ENCODE results near the gene NDUFA8.

The NDUFA8 gene

DNA sequence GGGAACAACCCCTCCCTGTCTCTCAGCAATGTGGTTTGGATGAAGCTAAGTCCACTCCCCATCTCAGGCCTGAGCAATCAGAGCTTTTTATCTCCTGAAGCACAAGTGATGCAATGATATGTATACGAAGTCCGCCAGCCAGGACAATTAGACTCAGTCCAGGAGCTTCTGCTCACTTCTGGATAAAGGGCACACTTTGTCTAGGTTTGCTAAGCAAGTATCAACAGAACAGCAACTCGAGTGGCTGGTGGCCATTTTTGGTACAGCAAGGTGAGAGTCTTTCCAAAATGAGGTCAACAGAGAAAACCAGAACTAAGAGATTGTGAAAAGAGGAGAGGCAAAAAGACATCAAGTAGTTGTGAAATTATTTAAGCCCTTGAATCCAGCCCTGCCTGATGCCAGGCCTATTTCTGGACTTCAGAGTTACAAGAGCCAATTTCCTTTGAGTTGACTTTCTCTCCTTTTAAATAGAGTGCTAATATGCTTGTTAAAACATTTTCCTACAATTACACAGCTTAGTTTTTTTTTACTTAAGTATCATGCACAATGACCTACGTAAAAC is 8.2 kb downstream of the NDUFA8 start:
- no peaks in the 10 kb centered on the region for H3K27me3 ChIP-seq (ENCODE audit: control insufficient read depth, insufficient read depth, low read length)
- H3K36me3 ChIP-seq (ENCODE audit: insufficient read depth, low read length): peaks cover 17% of the 10 kb centered on the region
- H3K9ac ChIP-seq (ENCODE audit: low read depth, low read length): no peak overlapping the region
- H3K9me3 ChIP-seq (replicated peaks; ENCODE audit: low read length): no peaks in the 10 kb centered on the region
- H3K4me3 ChIP-seq (ENCODE audit: low read length): no peak overlapping the region
- no peak overlapping the region for H3K4me2 ChIP-seq (ENCODE audit: low read length)
- no peaks in the 10 kb centered on the region for H3K4me1 ChIP-seq (ENCODE audit: control insufficient read depth, insufficient read depth, low read length)

DNA sequence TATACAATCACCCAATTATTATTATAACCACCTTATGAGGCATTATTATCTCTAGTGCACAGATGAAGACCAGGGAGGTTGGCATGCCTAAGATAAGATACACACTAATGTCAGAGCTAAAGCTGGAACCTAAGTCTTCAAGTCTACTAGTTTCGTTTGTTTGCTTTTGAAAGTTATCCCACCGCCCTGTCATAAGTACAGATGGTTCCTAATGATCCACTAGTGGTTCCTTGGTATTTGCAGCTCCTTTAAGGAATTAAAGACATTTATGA is 14.1 kb downstream of the NDUFA8 start:
- Histone ChIP-seq H3K4me1 (ENCODE audit: control insufficient read depth, insufficient read depth, low read length) (no peaks in the 10 kb centered on the region), H3K4me2 (ENCODE audit: low read length) (no peak overlapping the region), H3K9me3 (replicated peaks; ENCODE audit: low read length) (no peaks in the 10 kb centered on the region), H3K4me3 (ENCODE audit: low read length) (no peak overlapping the region), H3K36me3 (ENCODE audit: insufficient read depth, low read length) (peaks cover 34% of the 10 kb centered on the region), H3K9ac (ENCODE audit: low read depth, low read length) (no peak overlapping the region), H3K27me3 (ENCODE audit: control insufficient read depth, insufficient read depth, low read length) (no peaks in the 10 kb centered on the region)

DNA sequence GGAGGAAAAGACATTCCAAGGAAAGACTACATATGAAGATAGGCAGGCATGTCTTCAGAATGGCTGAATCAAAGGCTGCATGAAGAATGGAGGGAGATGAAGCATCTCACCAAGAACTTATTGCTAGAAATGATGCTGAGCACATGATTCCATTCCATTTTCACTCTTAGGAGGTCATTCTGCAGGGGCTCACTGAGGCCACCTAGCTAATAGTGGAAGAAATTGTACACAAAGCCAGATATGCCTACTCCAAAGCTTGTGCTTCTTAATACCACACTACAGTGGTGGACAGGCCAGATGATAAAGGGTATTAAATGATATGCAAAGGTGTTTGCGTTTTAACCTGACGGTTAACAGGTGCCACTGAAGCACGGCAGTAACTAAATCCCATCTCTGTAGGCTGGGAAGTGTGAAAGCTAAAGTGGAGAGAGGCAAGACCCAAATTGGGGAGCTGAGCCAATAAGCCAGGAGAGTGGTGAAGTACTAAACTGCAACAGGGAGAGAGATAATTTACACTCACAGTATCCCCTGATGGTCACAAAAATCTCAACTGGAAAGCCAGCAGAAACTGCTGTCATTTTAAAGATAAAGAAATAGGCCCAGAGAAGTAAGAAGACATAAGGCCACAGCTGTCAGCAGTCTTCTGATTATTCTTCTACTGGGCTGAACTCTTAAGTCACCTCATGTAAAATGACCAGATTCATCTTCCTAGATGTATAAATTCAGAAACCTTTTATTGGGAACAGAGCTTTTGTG is 14.6 kb downstream of the NDUFA8 start:
- Histone ChIP-seq H3K36me3 (ENCODE audit: insufficient read depth, low read length) (peaks cover 34% of the 10 kb centered on the region), H3K9me3 (replicated peaks; ENCODE audit: low read length) (no peaks in the 10 kb centered on the region), H3K4me2 (ENCODE audit: low read length) (no peak overlapping the region), H3K4me1 (ENCODE audit: control insufficient read depth, insufficient read depth, low read length) (no peaks in the 10 kb centered on the region), H3K27me3 (ENCODE audit: control insufficient read depth, insufficient read depth, low read length) (no peaks in the 10 kb centered on the region), H3K9ac (ENCODE audit: low read depth, low read length) (no peak overlapping the region), H3K4me3 (ENCODE audit: low read length) (no peak overlapping the region)

DNA sequence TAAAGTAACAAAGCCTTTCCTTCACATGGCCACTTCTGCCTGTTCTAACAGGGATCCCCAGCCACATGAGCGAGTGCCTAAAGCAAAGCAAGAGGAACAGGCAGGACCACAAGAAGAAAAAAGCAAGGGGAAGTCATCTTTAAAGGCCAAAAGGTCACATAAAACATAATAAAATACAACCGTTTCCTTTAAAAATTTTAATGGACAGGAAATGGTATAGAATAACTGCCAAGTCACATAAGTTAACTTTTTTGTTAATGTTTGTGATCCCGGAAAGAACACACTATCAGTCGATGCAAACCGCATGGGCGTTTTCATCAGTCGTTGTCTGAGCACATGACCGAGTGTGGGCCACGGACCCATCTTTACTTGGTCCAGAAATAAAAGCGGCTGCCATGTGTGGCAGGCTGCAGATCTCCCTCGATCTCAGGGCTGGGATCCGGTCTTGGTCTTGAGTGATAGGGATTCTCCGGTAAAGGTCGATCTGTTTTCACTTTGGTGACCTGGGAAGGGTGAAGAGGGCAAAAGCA is 15.6 kb downstream of the NDUFA8 start:
- Histone ChIP-seq H3K4me3 (ENCODE audit: low read length) (no peak overlapping the region), H3K4me1 (ENCODE audit: control insufficient read depth, insufficient read depth, low read length) (no peaks in the 10 kb centered on the region), H3K4me2 (ENCODE audit: low read length) (no peak overlapping the region), H3K9ac (ENCODE audit: low read depth, low read length) (no peak overlapping the region), H3K9me3 (replicated peaks; ENCODE audit: low read length) (no peaks in the 10 kb centered on the region), H3K27me3 (ENCODE audit: control insufficient read depth, insufficient read depth, low read length) (no peaks in the 10 kb centered on the region), H3K36me3 (ENCODE audit: insufficient read depth, low read length) (peaks cover 34% of the 10 kb centered on the region)

DNA sequence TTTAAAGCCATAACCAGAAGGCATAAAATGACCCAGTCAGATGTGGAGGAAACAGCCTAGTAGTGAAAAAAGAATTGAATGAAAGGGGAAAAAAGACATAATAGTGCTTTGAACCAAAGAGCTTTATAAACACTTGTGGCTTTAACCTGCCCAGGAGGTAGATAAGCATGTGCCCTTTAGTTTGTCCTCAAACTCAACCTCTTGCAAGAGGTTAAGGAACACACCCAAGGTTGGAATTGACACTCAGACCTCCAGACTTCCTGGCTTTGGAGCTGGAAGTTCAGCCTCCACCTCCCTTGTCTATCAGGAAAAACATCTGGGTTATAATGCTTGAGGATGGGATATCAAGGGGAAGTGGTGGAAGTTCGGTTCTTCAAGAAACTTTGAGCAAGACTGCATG is 16.3 kb downstream of the NDUFA8 start:
- H3K36me3 ChIP-seq (ENCODE audit: insufficient read depth, low read length): peaks cover 31% of the 10 kb centered on the region
- H3K4me1 ChIP-seq (ENCODE audit: control insufficient read depth, insufficient read depth, low read length): no peaks in the 10 kb centered on the region
- no peaks in the 10 kb centered on the region for H3K9me3 ChIP-seq (replicated peaks; ENCODE audit: low read length)

DNA sequence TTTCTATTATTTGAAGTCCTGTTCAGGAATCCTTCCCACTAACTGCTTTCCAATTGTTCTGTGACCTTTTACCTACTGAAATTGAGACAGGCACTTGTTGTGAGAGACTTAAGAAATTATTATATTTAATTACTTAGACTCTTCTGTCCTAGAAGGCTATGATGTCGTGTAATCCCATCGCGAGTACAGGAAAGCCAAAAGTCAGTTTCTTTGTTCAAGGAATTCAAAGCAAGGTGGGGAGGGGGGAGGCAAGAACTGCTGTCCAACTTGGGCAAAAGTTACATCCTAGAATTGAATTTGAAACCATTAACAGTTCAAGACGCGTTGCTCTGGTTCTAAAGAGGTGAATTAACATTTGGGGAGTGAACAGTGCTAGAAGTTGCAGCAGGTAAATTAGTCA is 17.9 kb downstream of the NDUFA8 start:
- H3K9me3 ChIP-seq (replicated peaks; ENCODE audit: low read length): no peaks in the 10 kb centered on the region
- H3K36me3 ChIP-seq (ENCODE audit: insufficient read depth, low read length): peaks cover 26% of the 10 kb centered on the region
- no peaks in the 10 kb centered on the region for H3K27me3 ChIP-seq (ENCODE audit: control insufficient read depth, insufficient read depth, low read length)
- H3K9ac ChIP-seq (ENCODE audit: low read depth, low read length): no peak overlapping the region
- H3K4me1 ChIP-seq (ENCODE audit: control insufficient read depth, insufficient read depth, low read length): no peaks in the 10 kb centered on the region
- no peak overlapping the region for H3K4me2 ChIP-seq (ENCODE audit: low read length)
- no peak overlapping the region for H3K4me3 ChIP-seq (ENCODE audit: low read length)

More for the DNA sequence above, 16.3 kb downstream of the NDUFA8 start:
- Histone ChIP-seq H3K4me3 (ENCODE audit: low read length) (no peak overlapping the region), H3K9ac (ENCODE audit: low read depth, low read length) (no peak overlapping the region), H3K27me3 (ENCODE audit: control insufficient read depth, insufficient read depth, low read length) (no peaks in the 10 kb centered on the region), H3K4me2 (ENCODE audit: low read length) (no peak overlapping the region)

DNA sequence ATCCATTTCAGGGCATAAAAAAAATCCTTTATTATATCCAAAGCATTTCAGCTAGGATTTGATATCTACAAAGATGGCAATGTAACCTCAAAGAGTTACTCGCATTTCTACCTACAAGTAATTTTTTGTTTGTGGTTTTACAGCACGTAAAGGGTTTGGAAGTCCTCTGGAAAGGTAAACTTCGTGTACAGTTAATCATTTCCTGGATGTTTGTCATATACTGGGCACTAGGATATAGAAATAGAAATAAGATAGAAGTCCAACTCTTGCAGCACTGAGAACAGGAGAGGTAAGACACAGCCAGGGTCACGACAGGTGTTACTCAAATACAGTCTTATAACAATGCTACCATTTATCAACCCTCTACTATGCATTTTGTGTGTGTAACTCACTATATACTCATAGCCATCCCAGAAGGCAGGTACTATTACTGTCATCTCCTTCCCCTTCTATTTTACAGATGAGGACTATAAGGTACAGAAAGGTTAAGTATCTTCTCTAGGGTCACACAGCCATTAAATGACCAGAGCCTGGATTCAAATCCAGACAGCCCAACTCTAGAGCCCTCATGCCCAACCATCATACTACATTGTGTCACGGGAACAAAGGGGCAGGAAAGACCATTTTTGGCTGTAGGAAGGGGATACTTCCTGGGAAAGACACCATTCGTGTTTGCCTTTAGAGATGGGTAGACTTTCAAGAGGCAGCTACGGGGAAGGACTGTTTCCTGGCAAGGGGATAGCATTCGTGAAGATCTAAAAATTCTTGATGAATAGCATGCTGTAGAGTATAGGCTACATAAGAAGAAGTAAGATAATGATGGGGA is 19.0 kb downstream of the NDUFA8 start:
- no peaks in the 10 kb centered on the region for H3K9me3 ChIP-seq (replicated peaks; ENCODE audit: low read length)
- H3K4me3 ChIP-seq (ENCODE audit: low read length): no peak overlapping the region
- H3K36me3 ChIP-seq (ENCODE audit: insufficient read depth, low read length): peaks cover 25% of the 10 kb centered on the region
- H3K27me3 ChIP-seq (ENCODE audit: control insufficient read depth, insufficient read depth, low read length): no peaks in the 10 kb centered on the region
- no peak overlapping the region for H3K4me2 ChIP-seq (ENCODE audit: low read length)
- no peak overlapping the region for H3K9ac ChIP-seq (ENCODE audit: low read depth, low read length)
- no peaks in the 10 kb centered on the region for H3K4me1 ChIP-seq (ENCODE audit: control insufficient read depth, insufficient read depth, low read length)

DNA sequence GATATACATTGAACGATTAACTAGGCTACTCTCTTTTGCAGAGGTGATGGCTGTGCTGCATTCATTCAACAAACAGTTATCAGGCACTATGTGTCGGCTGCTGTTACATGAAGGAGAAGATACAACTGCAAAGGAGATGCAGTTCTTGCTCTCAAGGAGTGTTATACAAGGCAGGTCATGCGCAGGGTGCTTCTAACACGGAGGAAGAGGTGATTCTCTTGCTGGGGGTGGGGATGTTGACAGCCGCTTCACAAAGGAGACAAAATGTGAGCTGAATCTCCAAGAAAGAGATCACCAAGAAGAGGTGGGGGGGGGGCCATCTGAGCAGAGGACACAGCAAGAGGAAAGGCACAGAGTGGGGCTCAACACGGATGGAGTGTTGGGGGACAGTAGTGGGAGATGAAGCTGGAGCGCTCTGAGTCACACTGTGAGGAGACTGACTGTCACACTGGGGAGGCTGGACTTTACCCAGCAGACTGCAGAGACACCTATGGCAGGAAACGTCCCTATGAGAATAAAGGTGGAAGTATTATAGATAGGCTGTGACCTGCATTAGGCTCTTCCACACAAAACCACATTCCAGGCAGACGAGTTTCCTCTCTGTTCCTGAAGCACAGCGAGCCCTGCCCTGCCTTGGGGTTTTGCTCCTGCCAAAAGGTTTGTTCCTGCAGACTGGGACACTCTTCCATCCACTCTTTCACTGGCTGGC is 20.9 kb downstream of the NDUFA8 start:
- H3K9ac ChIP-seq (ENCODE audit: low read depth, low read length): no peak overlapping the region
- H3K4me2 ChIP-seq (ENCODE audit: low read length): no peak overlapping the region
- no peaks in the 10 kb centered on the region for H3K9me3 ChIP-seq (replicated peaks; ENCODE audit: low read length)
- H3K36me3 ChIP-seq (ENCODE audit: insufficient read depth, low read length): peaks cover 10% of the 10 kb centered on the region
- peaks cover 7% of the 10 kb centered on the region for H3K4me1 ChIP-seq (ENCODE audit: control insufficient read depth, insufficient read depth, low read length)
- no peaks in the 10 kb centered on the region for H3K27me3 ChIP-seq (ENCODE audit: control insufficient read depth, insufficient read depth, low read length)
- no peak overlapping the region for H3K4me3 ChIP-seq (ENCODE audit: low read length)

DNA sequence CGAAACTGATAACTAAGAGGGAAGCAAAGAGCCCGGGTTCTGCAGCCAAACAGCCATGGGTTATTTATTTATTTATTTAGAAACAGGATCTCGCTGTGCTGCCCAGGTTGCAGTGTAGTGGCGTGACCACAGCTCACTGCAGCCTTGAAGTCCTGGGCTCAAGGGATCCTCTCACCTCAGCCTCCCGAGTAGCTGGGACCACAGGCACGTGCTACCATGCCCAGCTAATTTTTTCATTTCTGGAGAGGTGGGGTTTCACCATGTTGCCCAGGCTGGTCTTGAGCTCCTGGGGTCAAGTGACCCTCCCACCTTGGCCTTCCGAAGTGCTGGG is 24.1 kb downstream of the NDUFA8 start:
- no peaks in the 10 kb centered on the region for H3K36me3 ChIP-seq (ENCODE audit: insufficient read depth, low read length)
- H3K9ac ChIP-seq (ENCODE audit: low read depth, low read length): no peak overlapping the region
- no peak overlapping the region for H3K4me2 ChIP-seq (ENCODE audit: low read length)
- peaks cover 8% of the 10 kb centered on the region for H3K27me3 ChIP-seq (ENCODE audit: control insufficient read depth, insufficient read depth, low read length)
- no peaks in the 10 kb centered on the region for H3K9me3 ChIP-seq (replicated peaks; ENCODE audit: low read length)
- H3K4me3 ChIP-seq (ENCODE audit: low read length): no peak overlapping the region
- H3K4me1 ChIP-seq (ENCODE audit: control insufficient read depth, insufficient read depth, low read length): peaks cover 7% of the 10 kb centered on the region

DNA sequence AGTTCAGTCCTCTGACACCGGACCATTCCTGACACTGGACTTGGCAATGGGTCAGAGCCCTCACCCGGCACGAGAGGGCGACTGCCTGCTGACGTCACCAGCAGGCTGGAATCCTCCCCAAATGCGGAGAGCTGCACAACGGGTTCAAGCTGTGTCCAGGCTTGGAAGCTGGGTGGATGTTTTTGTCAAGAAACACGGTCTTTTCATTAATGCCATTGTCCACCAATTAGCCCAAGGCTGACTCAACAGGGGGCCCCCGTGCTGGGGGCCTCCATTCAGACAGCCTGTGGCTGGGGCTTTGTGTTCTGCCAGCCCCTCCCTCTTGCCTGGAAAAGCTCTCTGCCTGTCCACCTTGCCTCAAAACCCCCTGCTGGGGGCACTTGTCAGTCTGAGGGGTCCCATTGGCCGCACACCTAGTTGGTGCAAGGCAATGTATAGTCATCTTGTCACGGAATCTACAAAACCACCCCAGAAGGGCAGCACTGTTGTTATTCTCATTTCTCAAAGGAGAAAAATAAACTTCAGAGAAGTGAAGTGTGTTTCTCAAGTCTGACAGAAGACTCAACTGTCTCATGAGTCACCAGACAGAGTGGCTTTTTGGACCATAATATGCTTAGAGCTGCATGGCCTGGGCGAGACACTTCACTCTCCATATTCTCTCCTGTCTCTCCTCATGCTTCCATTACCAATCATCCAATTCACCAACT is 24.6 kb downstream of the NDUFA8 start:
- H3K9me3 ChIP-seq (replicated peaks; ENCODE audit: low read length): no peaks in the 10 kb centered on the region
- no peak overlapping the region for H3K4me2 ChIP-seq (ENCODE audit: low read length)
- H3K9ac ChIP-seq (ENCODE audit: low read depth, low read length): no peak overlapping the region
- no peaks in the 10 kb centered on the region for H3K36me3 ChIP-seq (ENCODE audit: insufficient read depth, low read length)
- no peak overlapping the region for H3K4me3 ChIP-seq (ENCODE audit: low read length)
- peaks cover 7% of the 10 kb centered on the region for H3K4me1 ChIP-seq (ENCODE audit: control insufficient read depth, insufficient read depth, low read length)
- H3K27me3 ChIP-seq (ENCODE audit: control insufficient read depth, insufficient read depth, low read length): peaks cover 8% of the 10 kb centered on the region

DNA sequence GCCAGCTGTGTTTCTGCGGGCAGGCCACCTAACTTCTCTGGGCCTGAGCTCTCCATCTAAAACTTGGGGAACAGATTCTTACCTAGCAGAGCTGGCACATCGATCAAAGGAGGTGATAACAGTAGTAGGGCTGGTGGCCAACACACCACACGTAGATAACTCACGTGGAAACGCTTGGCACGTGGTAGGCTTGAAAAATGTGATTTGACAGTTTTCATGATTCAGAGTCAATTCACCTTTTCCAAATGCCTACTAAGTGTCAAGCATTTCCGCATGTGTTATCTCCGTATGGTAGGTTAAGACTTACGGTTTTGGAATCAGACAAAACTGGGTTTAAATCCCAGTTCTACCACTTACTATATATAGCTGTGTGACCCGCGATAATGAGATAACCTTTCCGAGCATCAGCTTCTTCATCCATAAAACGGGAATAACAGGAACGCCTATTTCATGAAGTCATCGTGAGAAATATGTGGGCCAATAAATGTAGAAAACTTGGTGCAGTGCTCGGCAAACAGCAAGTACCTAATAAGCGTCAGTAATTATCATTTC is 25.5 kb downstream of the NDUFA8 start:
- H3K4me2 ChIP-seq (ENCODE audit: low read length): no peak overlapping the region

More for the DNA sequence above, 25.5 kb downstream of the NDUFA8 start:
- H3K9me3 ChIP-seq (replicated peaks; ENCODE audit: low read length): no peaks in the 10 kb centered on the region
- no peak overlapping the region for H3K9ac ChIP-seq (ENCODE audit: low read depth, low read length)
- peaks cover 8% of the 10 kb centered on the region for H3K27me3 ChIP-seq (ENCODE audit: control insufficient read depth, insufficient read depth, low read length)
- H3K4me3 ChIP-seq (ENCODE audit: low read length): no peak overlapping the region
- H3K4me1 ChIP-seq (ENCODE audit: control insufficient read depth, insufficient read depth, low read length): peaks cover 7% of the 10 kb centered on the region
- H3K36me3 ChIP-seq (ENCODE audit: insufficient read depth, low read length): no peaks in the 10 kb centered on the region
